Tibial nerve (tissue), 3 donors: ENCODE data around the gene CRYGA.
"Not testable (repeated sequence)": the region's sequence is repeated elsewhere in the genome, so short reads cannot be mapped to it uniquely, and the experiment has no call there.

ENCODE experiments used
- CTCF ChIP-seq, 5 experiments: fragments of 200-600 bp in 3 of 5; fragments of 450-650 bp in 2 of 5; sonication (generic) in 3 of 5; IDR thresholded peaks; one replicate each; pipeline ENCODE4 v1.5.1; 2016 to 2019; ENCODE audit warnings: antibody characterized with exemption in 5 of 5, mild to moderate bottlenecking in 3 of 5, moderate library complexity in 2 of 5
- POLR2A ChIP-seq, 2 donors: fragments of 450-650 bp; IDR thresholded peaks; one replicate each; pipeline ENCODE4 v1.6.1; 2017; ENCODE audit warnings: antibody characterized with exemption in 2 of 2, mild to moderate bottlenecking in 2 of 2, moderate library complexity in 2 of 2

DNA sequence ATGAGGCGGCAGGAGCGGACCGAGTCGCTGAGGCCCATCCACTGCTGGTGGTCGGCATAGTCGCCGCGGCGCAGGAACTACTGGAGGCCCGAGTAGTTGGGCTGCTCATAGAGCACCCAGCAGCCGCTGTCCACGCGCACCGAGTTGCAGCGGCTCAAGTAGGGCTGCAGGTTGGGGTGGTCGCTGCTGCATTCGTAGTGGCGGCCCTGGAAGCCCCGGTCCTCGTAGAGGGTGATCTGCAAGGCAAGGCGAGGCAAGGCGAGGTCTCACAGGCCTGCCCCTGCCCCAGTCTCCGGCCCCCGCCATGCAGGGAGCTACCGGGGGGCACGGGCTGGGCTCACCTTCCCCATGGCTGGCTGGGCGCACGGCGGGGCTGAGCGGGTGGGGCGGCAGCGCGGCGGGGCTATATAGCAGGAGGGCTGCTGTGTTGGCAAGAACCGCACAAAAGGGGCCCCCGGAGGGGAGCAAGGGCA is 51.1 kb downstream of the CRYGA start:
- not testable (repeated sequence) for TF ChIP-seq CTCF, POLR2A (IDR thresholded peaks at IDR 0.05)
